SK-N-SH treated with all-trans-retinoic acid at 6 μM for 48 hours (cell line): ENCODE measurements around the gene MBD3L3.

Source experiments
- ATAC-seq: fragments of 200-7000 bp; cut with Tn5 transposase; 3 replicates; pipeline ENCODE4 v1.9.1; 2020; ENCODE audit warnings: mild to moderate bottlenecking, moderate library complexity
- ARNTL ChIP-seq: fragments of 450-650 bp; formaldehyde crosslinking; IDR thresholded peaks from 2 replicates; pipeline ENCODE4 v1.5.0; 2020; ENCODE audit warnings: low read depth, mild to moderate bottlenecking, moderate library complexity, borderline replicate concordance
- BACH2 ChIP-seq: fragments of 250-450 bp; sonication (Bioruptor Pico); IDR thresholded peaks from 2 replicates; pipeline ENCODE4 v1.9.0; 2021; ENCODE audit warnings: mild to moderate bottlenecking, borderline replicate concordance
- CSDC2 ChIP-seq: fragments of 250-450 bp; sonication (Bioruptor Pico); IDR thresholded peaks from 2 replicates; pipeline ENCODE4 v1.5.0; 2020; ENCODE audit warnings: mild to moderate bottlenecking, moderate library complexity
- ESRRG ChIP-seq: fragments of 250-450 bp; sonication (Bioruptor Pico); IDR thresholded peaks from 2 replicates; pipeline ENCODE4 v1.6.1; 2021; ENCODE audit warnings: mild to moderate bottlenecking
- GLIS3 ChIP-seq: fragments of 250-450 bp; sonication (Bioruptor Pico); IDR thresholded peaks from 2 replicates; pipeline ENCODE4 v1.5.0; 2020; ENCODE audit warnings: mild to moderate bottlenecking, moderate library complexity
- ISL1 ChIP-seq: fragments of 250-450 bp; sonication (Bioruptor Pico); IDR thresholded peaks from 2 replicates; pipeline ENCODE4 v2.1.2; 2022; ENCODE audit warnings: mild to moderate bottlenecking, moderate library complexity
- OSR1 ChIP-seq: fragments of 250-450 bp; sonication (Bioruptor Pico); IDR thresholded peaks from 2 replicates; pipeline ENCODE4 v1.8.0; 2022; ENCODE audit warnings: moderate library complexity, mild to moderate bottlenecking, inconsistent platforms
- PPARA ChIP-seq: fragments of 250-450 bp; sonication (Bioruptor Pico); IDR thresholded peaks from 2 replicates; pipeline ENCODE4 v1.5.0; 2020; ENCODE audit warnings: mild to moderate bottlenecking, borderline replicate concordance
- RARB ChIP-seq: fragments of 250-450 bp; sonication (Bioruptor Pico); IDR thresholded peaks from 2 replicates; pipeline ENCODE4 v1.8.0; 2021; ENCODE audit warnings: mild to moderate bottlenecking, moderate library complexity
- SNAI2 ChIP-seq: fragments of 250-450 bp; sonication (Bioruptor Pico); IDR thresholded peaks from 2 replicates; pipeline ENCODE4 v1.5.0; 2020; ENCODE audit warnings: mild to moderate bottlenecking, moderate library complexity
- TCF4 ChIP-seq: fragments of 250-450 bp; sonication (Bioruptor Pico); IDR thresholded peaks from 2 replicates; pipeline ENCODE4 v1.8.0; 2021; ENCODE audit warnings: mild to moderate bottlenecking, moderate library complexity, borderline replicate concordance
- TOX ChIP-seq: fragments of 250-450 bp; sonication (Bioruptor Pico); IDR thresholded peaks from 2 replicates; pipeline ENCODE4 v1.8.0; 2021; ENCODE audit warnings: mild to moderate bottlenecking, moderate library complexity, borderline replicate concordance
- ZC3H10 ChIP-seq: fragments of 250-450 bp; sonication (Bioruptor Pico); IDR thresholded peaks from 2 replicates; pipeline ENCODE4 v1.5.1; 2021; ENCODE audit warnings: mild to moderate bottlenecking, moderate library complexity
- ZFP30 ChIP-seq: fragments of 450-650 bp; formaldehyde crosslinking; IDR thresholded peaks from 2 replicates; pipeline ENCODE4 v1.5.0; 2022; ENCODE audit warnings: mild to moderate bottlenecking, moderate library complexity
- ZNF565 ChIP-seq: fragments of 450-650 bp; formaldehyde crosslinking; conservative IDR thresholded peaks from 2 replicates; pipeline ENCODE4 v1.5.0; 2020; ENCODE audit warnings: low read depth, mild to moderate bottlenecking, moderate library complexity
- ZNF8 ChIP-seq: fragments of 450-650 bp; formaldehyde crosslinking; IDR thresholded peaks from 2 replicates; pipeline ENCODE4 v1.5.0; 2020; ENCODE audit warnings: mild to moderate bottlenecking, moderate library complexity
- TF ChIP-seq, protein P1 (sequence below): fragments of 250-450 bp; sonication (Bioruptor Pico); IDR thresholded peaks from 2 replicates; pipeline ENCODE4 v1.5.1; 2021; ENCODE audit warnings: mild to moderate bottlenecking, moderate library complexity
- TF ChIP-seq, protein P2 (sequence below): fragments of 250-450 bp; sonication (Bioruptor Pico); IDR thresholded peaks from 2 replicates; pipeline ENCODE4 v1.8.0; 2021; ENCODE audit warnings: low read depth, mild to moderate bottlenecking, moderate library complexity, borderline replicate concordance
- TF ChIP-seq, protein P3 (sequence below): fragments of 250-450 bp; sonication (Bioruptor Pico); IDR thresholded peaks from 2 replicates; pipeline ENCODE4 v1.8.0; 2020; ENCODE audit warnings: mild to moderate bottlenecking, moderate library complexity, borderline replicate concordance
- TF ChIP-seq, protein P4 (sequence below): fragments of 250-450 bp; sonication (Bioruptor Pico); IDR thresholded peaks from 2 replicates; pipeline ENCODE4 v1.5.1; 2020; ENCODE audit warnings: low read depth, mild to moderate bottlenecking, moderate library complexity
- TF ChIP-seq, protein P5 (sequence below): fragments of 250-450 bp; sonication (Bioruptor Pico); IDR thresholded peaks from 2 replicates; pipeline ENCODE4 v1.5.0; 2020; ENCODE audit warnings: mild to moderate bottlenecking, moderate library complexity

MBD3L3 gene

DNA sequence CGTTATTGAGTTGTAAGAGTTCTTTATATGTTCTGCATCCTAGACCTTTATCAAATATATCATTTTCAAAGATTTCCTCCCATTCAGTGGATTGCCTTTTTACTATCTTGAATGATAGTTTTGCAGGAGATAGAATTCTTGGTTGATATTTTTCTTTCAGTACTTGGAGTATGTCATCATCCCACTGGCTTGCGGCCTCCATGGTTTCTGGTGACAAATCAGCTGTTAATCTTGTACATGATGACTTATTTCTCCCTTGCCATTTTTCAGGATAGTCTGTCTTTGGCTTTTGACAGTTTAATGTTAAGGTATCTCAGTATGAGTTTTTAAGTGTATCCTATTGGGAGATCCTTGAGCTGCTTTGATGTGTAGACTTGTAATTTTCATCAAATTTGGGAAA lies 19.5 kb upstream of the MBD3L3 start:
- no peak for TF ChIP-seq OSR1 (CRISPR knock-in tag)
- no peak for TF ChIP-seq ZNF8
- TF ChIP-seq, protein P1, sequence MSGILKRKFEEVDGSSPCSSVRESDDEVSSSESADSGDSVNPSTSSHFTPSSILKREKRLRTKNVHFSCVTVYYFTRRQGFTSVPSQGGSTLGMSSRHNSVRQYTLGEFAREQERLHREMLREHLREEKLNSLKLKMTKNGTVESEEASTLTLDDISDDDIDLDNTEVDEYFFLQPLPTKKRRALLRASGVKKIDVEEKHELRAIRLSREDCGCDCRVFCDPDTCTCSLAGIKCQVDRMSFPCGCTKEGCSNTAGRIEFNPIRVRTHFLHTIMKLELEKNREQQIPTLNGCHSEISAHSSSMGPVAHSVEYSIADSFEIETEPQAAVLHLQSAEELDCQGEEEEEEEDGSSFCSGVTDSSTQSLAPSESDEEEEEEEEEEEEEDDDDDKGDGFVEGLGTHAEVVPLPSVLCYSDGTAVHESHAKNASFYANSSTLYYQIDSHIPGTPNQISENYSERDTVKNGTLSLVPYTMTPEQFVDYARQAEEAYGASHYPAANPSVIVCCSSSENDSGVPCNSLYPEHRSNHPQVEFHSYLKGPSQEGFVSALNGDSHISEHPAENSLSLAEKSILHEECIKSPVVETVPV (CRISPR knock-in tag), result no peak
- no peak for TF ChIP-seq TCF4 (CRISPR knock-in tag)
- TF ChIP-seq ESRRG (CRISPR knock-in tag), result no peak
- TF ChIP-seq ISL1, result no peak
- TF ChIP-seq, protein P2, sequence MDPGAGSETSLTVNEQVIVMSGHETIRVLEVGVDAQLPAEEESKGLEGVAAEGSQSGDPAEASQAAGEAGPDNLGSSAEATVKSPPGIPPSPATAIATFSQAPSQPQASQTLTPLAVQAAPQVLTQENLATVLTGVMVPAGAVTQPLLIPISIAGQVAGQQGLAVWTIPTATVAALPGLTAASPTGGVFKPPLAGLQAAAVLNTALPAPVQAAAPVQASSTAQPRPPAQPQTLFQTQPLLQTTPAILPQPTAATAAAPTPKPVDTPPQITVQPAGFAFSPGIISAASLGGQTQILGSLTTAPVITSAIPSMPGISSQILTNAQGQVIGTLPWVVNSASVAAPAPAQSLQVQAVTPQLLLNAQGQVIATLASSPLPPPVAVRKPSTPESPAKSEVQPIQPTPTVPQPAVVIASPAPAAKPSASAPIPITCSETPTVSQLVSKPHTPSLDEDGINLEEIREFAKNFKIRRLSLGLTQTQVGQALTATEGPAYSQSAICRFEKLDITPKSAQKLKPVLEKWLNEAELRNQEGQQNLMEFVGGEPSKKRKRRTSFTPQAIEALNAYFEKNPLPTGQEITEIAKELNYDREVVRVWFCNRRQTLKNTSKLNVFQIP (CRISPR knock-in tag), result no peak
- TF ChIP-seq CSDC2 (CRISPR knock-in tag), result no peak
- TF ChIP-seq, protein P3, sequence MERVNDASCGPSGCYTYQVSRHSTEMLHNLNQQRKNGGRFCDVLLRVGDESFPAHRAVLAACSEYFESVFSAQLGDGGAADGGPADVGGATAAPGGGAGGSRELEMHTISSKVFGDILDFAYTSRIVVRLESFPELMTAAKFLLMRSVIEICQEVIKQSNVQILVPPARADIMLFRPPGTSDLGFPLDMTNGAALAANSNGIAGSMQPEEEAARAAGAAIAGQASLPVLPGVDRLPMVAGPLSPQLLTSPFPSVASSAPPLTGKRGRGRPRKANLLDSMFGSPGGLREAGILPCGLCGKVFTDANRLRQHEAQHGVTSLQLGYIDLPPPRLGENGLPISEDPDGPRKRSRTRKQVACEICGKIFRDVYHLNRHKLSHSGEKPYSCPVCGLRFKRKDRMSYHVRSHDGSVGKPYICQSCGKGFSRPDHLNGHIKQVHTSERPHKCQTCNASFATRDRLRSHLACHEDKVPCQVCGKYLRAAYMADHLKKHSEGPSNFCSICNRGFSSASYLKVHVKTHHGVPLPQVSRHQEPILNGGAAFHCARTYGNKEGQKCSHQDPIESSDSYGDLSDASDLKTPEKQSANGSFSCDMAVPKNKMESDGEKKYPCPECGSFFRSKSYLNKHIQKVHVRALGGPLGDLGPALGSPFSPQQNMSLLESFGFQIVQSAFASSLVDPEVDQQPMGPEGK, result no peak
- TF ChIP-seq ZFP30, result no peak
- TF ChIP-seq RARB (CRISPR knock-in tag), result no peak
- TF ChIP-seq, protein P4, sequence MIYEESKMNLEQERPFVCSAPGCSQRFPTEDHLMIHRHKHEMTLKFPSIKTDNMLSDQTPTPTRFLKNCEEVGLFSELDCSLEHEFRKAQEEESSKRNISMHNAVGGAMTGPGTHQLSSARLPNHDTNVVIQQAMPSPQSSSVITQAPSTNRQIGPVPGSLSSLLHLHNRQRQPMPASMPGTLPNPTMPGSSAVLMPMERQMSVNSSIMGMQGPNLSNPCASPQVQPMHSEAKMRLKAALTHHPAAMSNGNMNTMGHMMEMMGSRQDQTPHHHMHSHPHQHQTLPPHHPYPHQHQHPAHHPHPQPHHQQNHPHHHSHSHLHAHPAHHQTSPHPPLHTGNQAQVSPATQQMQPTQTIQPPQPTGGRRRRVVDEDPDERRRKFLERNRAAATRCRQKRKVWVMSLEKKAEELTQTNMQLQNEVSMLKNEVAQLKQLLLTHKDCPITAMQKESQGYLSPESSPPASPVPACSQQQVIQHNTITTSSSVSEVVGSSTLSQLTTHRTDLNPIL, result no peak
- TF ChIP-seq PPARA, result no peak
- TF ChIP-seq ARNTL, result no peak
- TF ChIP-seq GLIS3 (CRISPR knock-in tag), result no peak
- ATAC-seq, result no peak

DNA sequence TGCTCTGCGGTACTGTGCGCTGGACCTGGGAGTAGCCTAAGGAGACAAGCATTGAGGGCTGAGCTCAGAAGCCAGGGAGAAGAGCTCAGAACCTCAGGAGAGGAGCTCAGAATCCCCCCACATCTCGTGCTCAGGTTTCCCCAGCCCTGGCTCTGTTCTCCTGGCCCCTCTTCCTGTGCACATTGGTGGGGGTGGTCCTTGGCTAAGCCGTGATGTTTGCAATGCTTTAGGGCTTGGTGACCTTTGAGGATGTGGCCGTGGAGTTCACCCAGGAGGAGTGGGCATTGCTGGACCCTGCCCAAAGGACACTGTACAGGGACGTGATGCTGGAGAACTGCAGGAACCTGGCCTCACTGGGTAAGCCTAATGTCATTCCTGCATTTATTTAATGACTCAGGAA lies 17.7 kb upstream of the MBD3L3 start:
- no peak for ATAC-seq
- TF ChIP-seq OSR1 (CRISPR knock-in tag) (no peak), CSDC2 (CRISPR knock-in tag) (no peak), RARB (CRISPR knock-in tag) (no peak), ISL1 (no peak), ZNF8 (no peak), BACH2 (CRISPR knock-in tag) (no peak), ESRRG (CRISPR knock-in tag) (no peak), ZNF565 (CRISPR knock-in tag) (no peak), SNAI2 (CRISPR knock-in tag) (no peak), ARNTL (no peak), ZC3H10 (CRISPR knock-in tag) (no peak), TOX (CRISPR knock-in tag) (no peak)
- TF ChIP-seq, protein P4, result no peak
- TF ChIP-seq, protein P5, sequence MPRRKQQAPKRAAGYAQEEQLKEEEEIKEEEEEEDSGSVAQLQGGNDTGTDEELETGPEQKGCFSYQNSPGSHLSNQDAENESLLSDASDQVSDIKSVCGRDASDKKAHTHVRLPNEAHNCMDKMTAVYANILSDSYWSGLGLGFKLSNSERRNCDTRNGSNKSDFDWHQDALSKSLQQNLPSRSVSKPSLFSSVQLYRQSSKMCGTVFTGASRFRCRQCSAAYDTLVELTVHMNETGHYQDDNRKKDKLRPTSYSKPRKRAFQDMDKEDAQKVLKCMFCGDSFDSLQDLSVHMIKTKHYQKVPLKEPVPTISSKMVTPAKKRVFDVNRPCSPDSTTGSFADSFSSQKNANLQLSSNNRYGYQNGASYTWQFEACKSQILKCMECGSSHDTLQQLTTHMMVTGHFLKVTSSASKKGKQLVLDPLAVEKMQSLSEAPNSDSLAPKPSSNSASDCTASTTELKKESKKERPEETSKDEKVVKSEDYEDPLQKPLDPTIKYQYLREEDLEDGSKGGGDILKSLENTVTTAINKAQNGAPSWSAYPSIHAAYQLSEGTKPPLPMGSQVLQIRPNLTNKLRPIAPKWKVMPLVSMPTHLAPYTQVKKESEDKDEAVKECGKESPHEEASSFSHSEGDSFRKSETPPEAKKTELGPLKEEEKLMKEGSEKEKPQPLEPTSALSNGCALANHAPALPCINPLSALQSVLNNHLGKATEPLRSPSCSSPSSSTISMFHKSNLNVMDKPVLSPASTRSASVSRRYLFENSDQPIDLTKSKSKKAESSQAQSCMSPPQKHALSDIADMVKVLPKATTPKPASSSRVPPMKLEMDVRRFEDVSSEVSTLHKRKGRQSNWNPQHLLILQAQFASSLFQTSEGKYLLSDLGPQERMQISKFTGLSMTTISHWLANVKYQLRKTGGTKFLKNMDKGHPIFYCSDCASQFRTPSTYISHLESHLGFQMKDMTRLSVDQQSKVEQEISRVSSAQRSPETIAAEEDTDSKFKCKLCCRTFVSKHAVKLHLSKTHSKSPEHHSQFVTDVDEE, result no peak
- TF ChIP-seq, protein P2 (CRISPR knock-in tag), result no peak
- TF ChIP-seq, protein P3, result no peak
- TF ChIP-seq, protein P1 (CRISPR knock-in tag), result no peak
